ENCODE data around the gene INSYN1. TPM values are rescaled to one million over a fixed set of nuclear protein-coding genes. Genes with fewer than 3 reads are reported as not detected.

Gene INSYN1
- total RNA-seq, 1 donor from 2014 or later, result 13.0 TPM

DNA sequence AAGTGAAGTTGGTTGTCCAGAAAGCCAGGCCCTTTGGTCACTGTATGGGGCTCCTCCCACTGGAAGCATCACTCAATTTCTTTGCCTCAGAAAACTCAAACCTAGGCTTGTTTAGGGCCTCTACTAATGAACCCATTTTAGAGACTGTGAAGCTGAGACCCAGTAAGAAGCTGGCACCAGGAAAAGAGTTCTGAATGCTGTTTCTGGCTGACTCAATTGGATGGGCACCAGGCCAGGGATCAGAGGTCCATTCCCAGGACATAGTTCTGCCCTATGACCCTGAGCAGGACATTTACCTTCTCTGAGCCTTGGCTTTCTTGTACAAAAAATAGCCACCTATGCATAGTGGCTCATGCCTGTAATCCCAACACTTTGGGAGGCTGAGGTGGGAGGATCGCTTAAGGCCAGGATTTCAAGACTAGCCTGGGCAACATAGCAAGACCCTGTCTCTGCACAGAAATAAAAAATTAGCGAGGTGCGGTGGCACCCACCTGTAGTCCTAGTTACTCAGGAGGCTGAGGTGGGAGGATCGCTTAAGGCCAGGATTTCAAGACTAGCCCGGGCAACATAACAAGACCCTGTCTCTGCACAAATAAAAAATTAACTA lies 38.4 kb downstream of the INSYN1 start:
- H3K4me1 ChIP-seq, result no peaks in the 10 kb centered on the region
- H3K27ac ChIP-seq, result no peak overlapping the region
- TF ChIP-seq, protein P1, sequence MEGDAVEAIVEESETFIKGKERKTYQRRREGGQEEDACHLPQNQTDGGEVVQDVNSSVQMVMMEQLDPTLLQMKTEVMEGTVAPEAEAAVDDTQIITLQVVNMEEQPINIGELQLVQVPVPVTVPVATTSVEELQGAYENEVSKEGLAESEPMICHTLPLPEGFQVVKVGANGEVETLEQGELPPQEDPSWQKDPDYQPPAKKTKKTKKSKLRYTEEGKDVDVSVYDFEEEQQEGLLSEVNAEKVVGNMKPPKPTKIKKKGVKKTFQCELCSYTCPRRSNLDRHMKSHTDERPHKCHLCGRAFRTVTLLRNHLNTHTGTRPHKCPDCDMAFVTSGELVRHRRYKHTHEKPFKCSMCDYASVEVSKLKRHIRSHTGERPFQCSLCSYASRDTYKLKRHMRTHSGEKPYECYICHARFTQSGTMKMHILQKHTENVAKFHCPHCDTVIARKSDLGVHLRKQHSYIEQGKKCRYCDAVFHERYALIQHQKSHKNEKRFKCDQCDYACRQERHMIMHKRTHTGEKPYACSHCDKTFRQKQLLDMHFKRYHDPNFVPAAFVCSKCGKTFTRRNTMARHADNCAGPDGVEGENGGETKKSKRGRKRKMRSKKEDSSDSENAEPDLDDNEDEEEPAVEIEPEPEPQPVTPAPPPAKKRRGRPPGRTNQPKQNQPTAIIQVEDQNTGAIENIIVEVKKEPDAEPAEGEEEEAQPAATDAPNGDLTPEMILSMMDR (IDR thresholded peaks at IDR 0.05), result no peak
- H3K9me3 ChIP-seq, result no peaks in the 10 kb centered on the region
- no peaks in the 10 kb centered on the region for H3K27me3 ChIP-seq
- peaks cover 23 to 33% of the 10 kb centered on the region in 2 donors for H3K36me3 ChIP-seq
- intact Hi-C loops (cut with DNase I), result no loop called here
- H3K4me3 ChIP-seq, result no peak overlapping the region
- no peak for DNase-seq (ENCODE audit: low spot score in 2 of 2)

DNA sequence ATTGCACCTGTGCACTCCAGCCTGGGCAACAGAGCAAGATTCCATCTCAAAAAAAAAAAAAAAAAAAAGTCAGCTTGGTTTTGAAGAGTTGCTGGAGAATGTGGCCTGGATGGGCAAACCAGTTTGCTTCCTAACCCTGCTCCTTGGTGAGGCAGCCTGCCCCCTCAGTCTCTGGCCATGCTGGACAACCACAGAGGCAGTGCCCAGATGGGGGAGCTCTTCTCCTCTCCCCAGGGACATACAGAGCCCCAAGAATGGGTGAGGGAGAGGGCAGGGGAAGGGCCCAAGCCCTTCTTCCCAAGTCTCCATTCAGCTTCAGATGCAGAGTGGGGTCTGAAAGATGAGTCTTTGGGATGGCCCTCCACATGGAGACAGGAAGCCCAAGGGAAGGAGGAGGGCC lies 41.0 kb downstream of the INSYN1 start:
- Histone ChIP-seq H3K9me3 (no peaks in the 10 kb centered on the region), H3K27ac (no peak overlapping the region), H3K4me3 (no peak overlapping the region), H3K4me1 (no peaks in the 10 kb centered on the region), H3K36me3 (peaks cover 50 to 54% of the 10 kb centered on the region in 2 donors), H3K27me3 (no peaks in the 10 kb centered on the region)
- intact Hi-C loops (cut with DNase I), result no loop called here
- DNase-seq (ENCODE audit: low spot score in 2 of 2), result no peak
- TF ChIP-seq, protein P1 (IDR thresholded peaks at IDR 0.05), result no peak

DNA sequence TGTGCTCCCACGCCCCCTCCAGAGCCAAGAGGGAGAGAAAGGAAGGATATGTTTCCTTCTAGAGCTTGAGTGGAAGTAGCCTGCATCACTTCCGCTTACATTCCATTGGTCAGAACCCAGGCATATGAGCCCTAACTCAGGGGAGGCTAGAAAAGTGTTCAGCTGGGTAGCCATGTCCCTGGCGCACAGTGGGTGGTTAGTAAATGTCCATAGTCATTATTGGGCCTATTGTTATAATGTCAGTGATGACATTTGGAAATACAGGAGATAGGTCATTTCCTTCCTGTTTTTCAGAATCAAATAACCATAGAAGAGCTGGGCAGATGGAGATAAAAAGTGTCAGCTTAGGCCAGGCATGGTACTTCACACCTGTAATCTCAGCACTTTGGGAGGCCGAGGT lies 41.6 kb downstream of the INSYN1 start:
- Histone ChIP-seq H3K27me3 (no peaks in the 10 kb centered on the region), H3K4me1 (no peaks in the 10 kb centered on the region), H3K9me3 (no peaks in the 10 kb centered on the region), H3K36me3 (peaks cover 55 to 60% of the 10 kb centered on the region in 2 donors), H3K4me3 (no peak overlapping the region), H3K27ac (no peak overlapping the region)
- no peak for DNase-seq (ENCODE audit: low spot score in 2 of 2)
- TF ChIP-seq, protein P1 (IDR thresholded peaks at IDR 0.05), result no peak
- intact Hi-C loops (cut with DNase I), result no loop called here

DNA sequence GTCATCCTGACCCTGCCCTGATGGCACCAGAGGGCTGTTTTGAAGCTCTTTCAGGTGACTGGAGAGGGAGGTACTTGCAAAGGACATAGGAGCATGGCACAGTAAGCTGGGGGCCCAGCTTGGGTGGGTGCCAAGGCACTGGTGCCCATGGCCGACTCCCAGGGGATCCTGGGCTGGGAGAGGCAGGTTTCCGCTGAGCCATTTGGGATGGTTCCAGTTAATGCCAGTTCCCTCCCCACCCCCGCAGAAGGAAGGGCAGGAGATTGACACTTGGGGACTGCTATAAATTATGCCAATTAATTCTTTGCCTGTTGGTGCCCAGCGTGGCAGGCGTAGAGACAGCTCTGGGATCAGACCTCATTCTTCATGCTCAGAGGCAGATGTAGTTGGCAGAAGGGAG lies 42.8 kb downstream of the INSYN1 start:
- Histone ChIP-seq H3K9me3 (no peaks in the 10 kb centered on the region), H3K4me1 (no peaks in the 10 kb centered on the region), H3K27me3 (no peaks in the 10 kb centered on the region), H3K36me3 (peaks cover 62 to 70% of the 10 kb centered on the region in 2 donors), H3K27ac (no peak overlapping the region), H3K4me3 (no peak overlapping the region)
- TF ChIP-seq, protein P1 (IDR thresholded peaks at IDR 0.05), result no peak
- intact Hi-C loops (cut with DNase I), result no loop called here
- DNase-seq (ENCODE audit: low spot score in 2 of 2), result no peak

DNA sequence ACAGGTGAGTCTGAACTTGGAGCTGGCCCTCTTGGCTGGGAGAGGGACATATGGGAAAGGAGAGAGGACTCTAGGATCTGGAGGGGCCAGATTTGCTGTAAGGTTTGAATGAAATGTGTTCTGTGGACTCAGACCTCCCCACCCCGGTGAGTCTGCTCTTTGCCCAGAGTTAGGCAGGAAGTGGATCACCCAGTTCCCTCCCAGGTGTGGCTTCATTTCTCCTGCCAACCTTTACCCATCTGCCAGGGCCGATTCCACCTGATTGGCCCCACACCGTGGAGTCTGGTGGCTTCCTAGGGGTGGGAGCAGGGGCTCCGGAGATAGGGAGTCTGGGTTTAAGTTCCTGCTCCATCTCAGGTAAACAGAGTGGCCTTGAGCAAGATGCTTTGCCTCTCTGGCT lies 43.5 kb downstream of the INSYN1 start:
- Histone ChIP-seq H3K27me3 (no peaks in the 10 kb centered on the region), H3K36me3 (peaks cover 66 to 76% of the 10 kb centered on the region in 2 donors), H3K4me1 (no peaks in the 10 kb centered on the region), H3K9me3 (no peaks in the 10 kb centered on the region), H3K27ac (peak overlapping the region in 1 of 2 donors; percentile 10), H3K4me3 (no peak overlapping the region)
- TF ChIP-seq, protein P1 (IDR thresholded peaks at IDR 0.05), result no peak
- DNase-seq (ENCODE audit: low spot score in 2 of 2), result no peak
- intact Hi-C loops (cut with DNase I), result no loop called here

DNA sequence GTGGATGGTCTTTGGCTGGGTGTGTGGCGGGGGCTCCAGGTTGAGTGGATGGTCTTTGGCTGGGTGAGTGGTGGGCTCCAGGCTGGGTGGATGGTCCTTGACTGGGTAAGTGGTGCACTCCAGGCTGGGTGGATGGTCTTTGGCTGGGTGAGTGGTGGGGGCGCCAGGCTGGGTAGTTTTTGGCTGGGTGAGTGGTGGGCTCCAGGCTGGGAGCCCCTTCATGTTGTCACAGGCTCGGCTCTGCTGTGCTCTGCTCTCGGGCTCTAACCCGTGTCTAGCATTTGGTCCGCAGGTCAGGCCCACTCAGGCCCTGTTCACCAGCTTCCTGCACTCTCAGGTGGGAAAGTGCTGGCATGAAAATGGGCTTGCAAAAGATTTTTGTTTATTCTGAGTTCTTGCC lies 43.9 kb downstream of the INSYN1 start:
- Histone ChIP-seq H3K4me1 (no peaks in the 10 kb centered on the region), H3K4me3 (no peak overlapping the region), H3K36me3 (peaks cover 70 to 80% of the 10 kb centered on the region in 2 donors), H3K27ac (no peak overlapping the region), H3K9me3 (no peaks in the 10 kb centered on the region), H3K27me3 (no peaks in the 10 kb centered on the region)
- no peak for DNase-seq (ENCODE audit: low spot score in 2 of 2)
- TF ChIP-seq, protein P1 (IDR thresholded peaks at IDR 0.05), result no peak
- intact Hi-C loops (cut with DNase I), result no loop called here
